22Rv1 (cell line): ENCODE measurements around the gene NCDN.

Experiments used
- CTCF ChIP-seq: fragments of 450-650 bp; IDR thresholded peaks from 2 replicates; pipeline ENCODE4 v1.5.1; 2017; ENCODE audit warnings: mild to moderate bottlenecking
- ZFX ChIP-seq: fragments of 450-650 bp; IDR thresholded peaks from 2 replicates; pipeline ENCODE4 v1.6.1; 2017; ENCODE audit warnings: antibody characterized with exemption, borderline replicate concordance

GRCh38 chr1:35594005-35594760 lies 36.6 kb downstream of the NCDN start:
- TF ChIP-seq CTCF (no peak), ZFX (no peak)
